GM06990 (cell line): ENCODE measurements around the gene DNAJB6.

Experiments
- DNase-seq: peaks from one replicate; pipeline ENCODE4 v3.0.0-alpha.2; 2011; ENCODE audit not compliant: insufficient read length; ENCODE audit errors: extremely low read depth
- H3K27me3 ChIP-seq: replicated peaks from 2 replicates; pipeline ENCODE4 v1.6.0; 2011; ENCODE audit warnings: low read length; ENCODE audit not compliant: control insufficient read depth, insufficient read depth
- H3K36me3 ChIP-seq: 2 replicates; pipeline ENCODE4 v1.5.1; 2011; ENCODE audit warnings: low read length; ENCODE audit not compliant: control insufficient read depth, insufficient read depth
- H3K4me3 ChIP-seq: replicated peaks from 2 replicates; pipeline ENCODE4 v1.5.1; 2011; ENCODE audit warnings: low read depth, mild to moderate bottlenecking, control low read depth, low read length
- CTCF ChIP-seq: IDR thresholded peaks from 2 replicates; pipeline ENCODE4 v1.5.1; 2011; ENCODE audit warnings: low read length, control low read depth, mild to moderate bottlenecking, inconsistent platforms; ENCODE audit not compliant: insufficient read depth, poor library complexity, severe bottlenecking

Gene DNAJB6

GRCh38 chr7:157431173-157431950 lies 94.6 kb downstream of the DNAJB6 start:
- TF ChIP-seq CTCF: no peak
- H3K27me3 ChIP-seq: no peaks in the 10 kb centered on the region; the same call in 1 of the 2 replicates
- DNase-seq: no peak
- no peak overlapping the region for H3K4me3 ChIP-seq
- H3K36me3 ChIP-seq: no peaks in the 10 kb centered on the region

- Histone ChIP-seq H3K36me3 (no peaks in the 10 kb centered on the region), H3K27me3 (no peaks in the 10 kb centered on the region; the same call in 1 of the 2 replicates), H3K4me3 (no peak overlapping the region)
- DNase-seq: no peak
- TF ChIP-seq CTCF: no peak
Measured at GRCh38 chr7:157431951-157432540, 95.2 kb downstream of the DNAJB6 start.

- Histone ChIP-seq H3K27me3 (no peaks in the 10 kb centered on the region; the same call in 1 of the 2 replicates), H3K4me3 (no peak overlapping the region), H3K36me3 (no peaks in the 10 kb centered on the region)
- TF ChIP-seq CTCF: no peak
- no peak for DNase-seq
Measured at GRCh38 chr7:157432541-157432956, 95.7 kb downstream of the DNAJB6 start.

GRCh38 chr7:157432957-157433576 lies 96.3 kb downstream of the DNAJB6 start:
- peak; percentile 59 for TF ChIP-seq CTCF
- no peak overlapping the region for H3K4me3 ChIP-seq
- no peaks in the 10 kb centered on the region for H3K36me3 ChIP-seq
- no peak for DNase-seq
- H3K27me3 ChIP-seq: no peaks in the 10 kb centered on the region; the same call in 1 of the 2 replicates

DNA sequence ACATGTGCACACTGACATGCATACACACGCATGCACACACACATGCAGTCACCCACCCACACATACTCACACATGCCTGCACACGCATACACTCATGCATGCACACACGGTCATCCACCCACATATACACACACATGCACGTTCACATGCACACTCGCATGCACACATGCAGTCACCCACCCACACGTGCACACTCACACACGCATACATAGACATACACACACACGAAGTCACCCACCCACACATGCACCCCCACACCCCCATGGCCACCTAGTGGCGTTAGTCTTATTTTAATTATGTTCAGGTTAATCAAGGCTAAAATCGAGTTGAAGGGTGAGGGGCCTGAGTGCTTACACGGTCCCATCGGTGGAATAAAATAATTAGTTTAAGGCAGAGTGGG lies 96.8 kb downstream of the DNAJB6 start:
- Histone ChIP-seq H3K27me3 (no peaks in the 10 kb centered on the region; the same call in 1 of the 2 replicates), H3K4me3 (no peak overlapping the region), H3K36me3 (no peaks in the 10 kb centered on the region)
- TF ChIP-seq CTCF: no peak
- DNase-seq: no peak
